Esophagus squamous epithelium (tissue), 4 donors: ENCODE results near the gene PLXDC2.

ENCODE experiments used
- POLR2A ChIP-seq, 4 donors: fragments of 450-650 bp; IDR thresholded peaks; one replicate each; pipeline ENCODE4 v1.6.1; 2017; ENCODE audit warnings: antibody characterized with exemption in 4 of 4, mild to moderate bottlenecking in 4 of 4, moderate library complexity in 3 of 4
- TF ChIP-seq, protein P1 (sequence below), 6 experiments: fragments of 450-650 bp in 4 of 6; fragments of 200-600 bp in 2 of 6; sonication (generic) in 2 of 6; IDR thresholded peaks; one replicate each; pipeline ENCODE4 v1.5.1; 2016 to 2019; ENCODE audit warnings: antibody characterized with exemption in 6 of 6, mild to moderate bottlenecking in 4 of 6, moderate library complexity in 4 of 6

DNA sequence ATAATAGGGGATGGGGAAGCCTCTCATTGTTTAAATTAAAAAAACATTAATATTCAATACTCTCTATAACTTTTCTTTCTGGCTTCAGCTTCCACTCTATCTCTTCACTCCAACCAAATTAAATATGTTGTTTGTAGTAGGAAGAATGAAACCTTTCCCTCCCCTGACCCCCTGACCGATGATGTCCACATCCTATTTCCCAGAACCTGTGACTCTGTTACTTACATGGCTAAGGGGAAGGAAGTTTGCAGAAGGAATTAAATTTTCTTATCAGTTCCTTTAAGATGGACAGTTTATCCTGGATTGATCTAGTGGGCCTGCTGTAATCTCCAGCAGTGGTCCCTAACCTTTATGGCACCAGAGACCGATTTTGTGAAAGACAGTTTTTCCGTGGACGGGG, 130.0 kb downstream of the PLXDC2 start:
- TF ChIP-seq, protein P1, sequence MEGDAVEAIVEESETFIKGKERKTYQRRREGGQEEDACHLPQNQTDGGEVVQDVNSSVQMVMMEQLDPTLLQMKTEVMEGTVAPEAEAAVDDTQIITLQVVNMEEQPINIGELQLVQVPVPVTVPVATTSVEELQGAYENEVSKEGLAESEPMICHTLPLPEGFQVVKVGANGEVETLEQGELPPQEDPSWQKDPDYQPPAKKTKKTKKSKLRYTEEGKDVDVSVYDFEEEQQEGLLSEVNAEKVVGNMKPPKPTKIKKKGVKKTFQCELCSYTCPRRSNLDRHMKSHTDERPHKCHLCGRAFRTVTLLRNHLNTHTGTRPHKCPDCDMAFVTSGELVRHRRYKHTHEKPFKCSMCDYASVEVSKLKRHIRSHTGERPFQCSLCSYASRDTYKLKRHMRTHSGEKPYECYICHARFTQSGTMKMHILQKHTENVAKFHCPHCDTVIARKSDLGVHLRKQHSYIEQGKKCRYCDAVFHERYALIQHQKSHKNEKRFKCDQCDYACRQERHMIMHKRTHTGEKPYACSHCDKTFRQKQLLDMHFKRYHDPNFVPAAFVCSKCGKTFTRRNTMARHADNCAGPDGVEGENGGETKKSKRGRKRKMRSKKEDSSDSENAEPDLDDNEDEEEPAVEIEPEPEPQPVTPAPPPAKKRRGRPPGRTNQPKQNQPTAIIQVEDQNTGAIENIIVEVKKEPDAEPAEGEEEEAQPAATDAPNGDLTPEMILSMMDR (IDR thresholded peaks at IDR 0.05) = no peak
- no peak for TF ChIP-seq POLR2A (IDR thresholded peaks at IDR 0.05)
